H1 (cell line): ENCODE data around the gene HS6ST1.

Experiments
- BCL11A ChIP-seq, 2 experiments: IDR thresholded peaks; one replicate each; pipeline ENCODE4 v1.6.1; 2011; ENCODE audit warnings: low read depth in 2 of 2, low read length in 2 of 2, mild to moderate bottlenecking in 2 of 2
- CHD2 ChIP-seq: IDR thresholded peaks from 2 replicates; pipeline ENCODE4 v1.6.1; 2012; ENCODE audit warnings: low read length, improper control_type of control experiment
- EGR1 ChIP-seq: IDR thresholded peaks from 2 replicates; pipeline ENCODE4 v1.6.1; 2011; ENCODE audit warnings: low read depth, low read length, borderline replicate concordance
- EZH2 ChIP-seq: fragments of 200-600 bp; sonication (generic); IDR thresholded peaks from 2 replicates; pipeline ENCODE4 v1.7.1; 2012; ENCODE audit warnings: low read depth, mild to moderate bottlenecking, moderate library complexity, low read length, inconsistent platforms; ENCODE audit not compliant: severe bottlenecking
- JUN ChIP-seq: IDR thresholded peaks from 2 replicates; pipeline ENCODE4 v1.6.1; 2011; ENCODE audit warnings: low read depth, mild to moderate bottlenecking, improper control_type of control experiment, low read length
- KDM5A ChIP-seq: fragments of 200-600 bp; IDR thresholded peaks from 2 replicates; pipeline ENCODE4 v1.7.1; 2012; ENCODE audit warnings: mild to moderate bottlenecking, low read length, inconsistent platforms, mixed read lengths
- MAFK ChIP-seq: IDR thresholded peaks from 2 replicates; pipeline ENCODE4 v1.6.1; 2012; ENCODE audit warnings: low read depth, mild to moderate bottlenecking, improper control_type of control experiment, low read length
- POLR2A ChIP-seq, 2 experiments: IDR thresholded peaks; 1 replicate in 1 of 2; 2 replicates in 1 of 2; pipeline ENCODE4 v1.6.1; 2011; ENCODE audit warnings: low read depth in 2 of 2, low read length in 2 of 2, mild to moderate bottlenecking in 2 of 2; ENCODE audit errors: control extremely low read depth in 1 of 2
- POU5F1 ChIP-seq: IDR thresholded peaks from 2 replicates; pipeline ENCODE4 v1.6.1; 2011; ENCODE audit warnings: low read depth, mild to moderate bottlenecking, low read length, moderate library complexity
- RAD21 ChIP-seq, 2 experiments: IDR thresholded peaks in 1 of 2; conservative IDR thresholded peaks in 1 of 2; 2 replicates each; pipeline ENCODE4 v1.6.1; 2011; ENCODE audit warnings: low read depth in 2 of 2, low read length in 2 of 2, improper control_type of control experiment in 1 of 2, inconsistent platforms in 1 of 2, mild to moderate bottlenecking in 1 of 2, moderate library complexity in 1 of 2
- RFX5 ChIP-seq: IDR thresholded peaks from 2 replicates; pipeline ENCODE4 v1.6.1; 2011; ENCODE audit warnings: low read depth, low read length, improper control_type of control experiment, borderline replicate concordance
- ZNF274 ChIP-seq: IDR thresholded peaks from 2 replicates; pipeline ENCODE4 v1.7.0; 2012; ENCODE audit warnings: low read length, borderline replicate concordance; ENCODE audit errors: extremely low read depth
- TF ChIP-seq, protein P1 (sequence below), 3 experiments: IDR thresholded peaks; 1 replicate in 2 of 3; 2 replicates in 1 of 3; pipeline versions ENCODE4 v1.5.1 to v1.6.1; 2011; ENCODE audit warnings: low read length in 3 of 3, mild to moderate bottlenecking in 3 of 3, inconsistent platforms in 2 of 3, low read depth in 1 of 3, moderate library complexity in 1 of 3; ENCODE audit not compliant: insufficient read depth in 1 of 3; ENCODE audit errors: control extremely low read depth in 1 of 3

DNA sequence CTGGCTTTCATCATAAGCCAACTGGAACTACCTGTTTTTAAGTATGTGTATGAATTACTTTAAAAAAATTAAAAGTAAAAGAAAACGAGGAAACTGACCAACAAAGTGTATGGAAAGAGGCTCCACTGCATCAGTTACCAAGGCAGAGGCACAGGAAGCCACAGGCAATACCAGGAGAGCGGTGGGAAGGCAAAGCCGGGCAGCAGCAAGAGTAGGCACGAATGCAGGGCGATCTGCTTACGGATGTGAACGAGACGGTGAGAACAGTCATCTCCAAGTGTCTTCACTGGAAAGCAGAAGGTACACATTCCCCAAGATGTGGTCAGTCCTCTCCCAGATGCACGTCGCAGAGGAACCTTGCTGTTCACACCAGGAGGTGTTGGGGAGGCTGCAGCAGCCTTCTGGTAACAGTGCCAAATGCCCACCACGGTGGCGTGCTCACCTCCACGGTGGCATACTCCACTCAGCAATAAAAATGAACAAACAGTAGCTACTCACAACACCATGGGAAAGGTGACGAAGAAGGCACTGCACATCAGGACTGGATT is 43.1 kb downstream of the HS6ST1 start:
- TF ChIP-seq, protein P1, sequence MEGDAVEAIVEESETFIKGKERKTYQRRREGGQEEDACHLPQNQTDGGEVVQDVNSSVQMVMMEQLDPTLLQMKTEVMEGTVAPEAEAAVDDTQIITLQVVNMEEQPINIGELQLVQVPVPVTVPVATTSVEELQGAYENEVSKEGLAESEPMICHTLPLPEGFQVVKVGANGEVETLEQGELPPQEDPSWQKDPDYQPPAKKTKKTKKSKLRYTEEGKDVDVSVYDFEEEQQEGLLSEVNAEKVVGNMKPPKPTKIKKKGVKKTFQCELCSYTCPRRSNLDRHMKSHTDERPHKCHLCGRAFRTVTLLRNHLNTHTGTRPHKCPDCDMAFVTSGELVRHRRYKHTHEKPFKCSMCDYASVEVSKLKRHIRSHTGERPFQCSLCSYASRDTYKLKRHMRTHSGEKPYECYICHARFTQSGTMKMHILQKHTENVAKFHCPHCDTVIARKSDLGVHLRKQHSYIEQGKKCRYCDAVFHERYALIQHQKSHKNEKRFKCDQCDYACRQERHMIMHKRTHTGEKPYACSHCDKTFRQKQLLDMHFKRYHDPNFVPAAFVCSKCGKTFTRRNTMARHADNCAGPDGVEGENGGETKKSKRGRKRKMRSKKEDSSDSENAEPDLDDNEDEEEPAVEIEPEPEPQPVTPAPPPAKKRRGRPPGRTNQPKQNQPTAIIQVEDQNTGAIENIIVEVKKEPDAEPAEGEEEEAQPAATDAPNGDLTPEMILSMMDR (IDR thresholded peaks at IDR 0.05; ENCODE audit: control extremely low read depth in 1 of 3, insufficient read depth in 1 of 3, low read depth in 1 of 3, low read length in 3 of 3) = no peak
- no peak for TF ChIP-seq POLR2A (IDR thresholded peaks at IDR 0.05; ENCODE audit: control extremely low read depth in 1 of 2, low read depth in 2 of 2, low read length in 2 of 2)
- TF ChIP-seq JUN = no peak
- TF ChIP-seq MAFK = no peak
- TF ChIP-seq RFX5 = no peak
- TF ChIP-seq EGR1 = no peak
- TF ChIP-seq POU5F1 = no peak
- no peak for TF ChIP-seq ZNF274
- TF ChIP-seq RAD21 (IDR thresholded peaks at IDR 0.05 in 1 of 2, conservative IDR thresholded peaks at IDR 0.05 in 1 of 2; ENCODE audit: low read depth in 2 of 2, low read length in 2 of 2) = no peak
- TF ChIP-seq EZH2 = no peak
- TF ChIP-seq KDM5A = no peak
- TF ChIP-seq BCL11A (IDR thresholded peaks at IDR 0.05; ENCODE audit: low read depth in 2 of 2, low read length in 2 of 2) = no peak
- TF ChIP-seq CHD2 = no peak
